GM19043 (cell line): ENCODE measurements around the gene ZC3H7B.

Source experiments
- ATAC-seq: cut with Tn5 transposase; IDR thresholded peaks from one replicate; pipeline ENCODE4 v1.9.1; 2021; ENCODE audit warnings: low read depth; ENCODE audit not compliant: unreplicated experiment

The ZC3H7B gene

DNA sequence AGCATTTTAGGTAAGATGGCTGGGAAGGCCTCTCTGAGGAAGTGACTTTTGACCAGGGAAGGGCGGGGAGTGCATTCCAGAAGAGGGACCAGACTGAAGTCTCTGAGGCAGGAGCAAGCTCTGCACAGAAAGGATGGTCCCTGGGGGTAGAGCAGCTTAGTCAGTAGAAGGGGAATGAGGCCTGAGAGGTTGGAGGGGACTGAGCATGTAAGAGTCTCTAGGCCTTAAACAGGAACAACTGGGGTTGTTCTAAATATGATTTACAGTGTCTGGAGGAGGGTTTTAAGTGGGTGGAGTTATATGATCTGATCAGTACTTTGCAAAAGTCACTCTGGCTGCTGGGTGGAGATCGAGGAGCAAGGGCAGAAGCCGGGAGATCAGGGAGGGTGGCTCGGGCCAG lies 48.8 kb downstream of the ZC3H7B start:
- ATAC-seq = no peak

DNA sequence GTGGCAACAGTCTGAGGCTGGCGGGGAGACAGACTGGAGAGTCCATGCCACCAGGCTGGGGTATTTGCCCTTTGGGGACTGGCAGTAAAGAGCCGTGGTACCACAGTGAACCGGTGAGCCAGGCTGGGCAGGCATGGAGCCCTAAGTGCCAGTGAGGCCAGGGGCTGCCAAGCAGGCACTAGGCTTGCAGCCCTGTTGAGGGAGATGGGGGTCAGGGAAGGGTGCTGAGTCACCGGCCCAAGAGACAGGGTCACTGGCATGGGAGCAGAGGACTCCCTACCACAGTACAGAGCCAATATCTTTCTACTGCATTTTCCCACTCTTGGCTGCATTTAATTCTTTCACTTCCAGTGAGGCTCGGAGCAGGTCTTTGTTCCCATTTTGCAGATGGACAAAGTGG lies 49.7 kb downstream of the ZC3H7B start:
- ATAC-seq = no peak

DNA sequence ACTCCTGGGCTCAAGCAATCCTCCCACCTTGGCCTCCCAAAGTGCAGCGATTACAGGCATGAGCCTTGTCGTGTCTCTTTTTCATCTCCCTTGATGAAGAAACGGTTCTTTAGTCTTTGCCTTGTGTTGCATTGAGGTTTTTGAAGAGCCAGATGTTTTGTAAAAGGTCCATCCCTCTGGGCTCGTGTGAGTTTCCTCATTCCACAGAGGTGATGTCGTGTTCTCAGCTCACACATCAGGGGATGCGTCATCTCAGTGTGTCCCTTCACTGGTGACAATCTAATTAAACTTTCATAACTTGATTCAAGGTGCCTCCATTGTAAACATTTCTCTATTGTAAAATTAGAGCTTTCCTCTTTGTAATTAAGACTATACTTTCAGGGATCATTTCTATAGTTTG lies 50.7 kb downstream of the ZC3H7B start:
- ATAC-seq = no peak

DNA sequence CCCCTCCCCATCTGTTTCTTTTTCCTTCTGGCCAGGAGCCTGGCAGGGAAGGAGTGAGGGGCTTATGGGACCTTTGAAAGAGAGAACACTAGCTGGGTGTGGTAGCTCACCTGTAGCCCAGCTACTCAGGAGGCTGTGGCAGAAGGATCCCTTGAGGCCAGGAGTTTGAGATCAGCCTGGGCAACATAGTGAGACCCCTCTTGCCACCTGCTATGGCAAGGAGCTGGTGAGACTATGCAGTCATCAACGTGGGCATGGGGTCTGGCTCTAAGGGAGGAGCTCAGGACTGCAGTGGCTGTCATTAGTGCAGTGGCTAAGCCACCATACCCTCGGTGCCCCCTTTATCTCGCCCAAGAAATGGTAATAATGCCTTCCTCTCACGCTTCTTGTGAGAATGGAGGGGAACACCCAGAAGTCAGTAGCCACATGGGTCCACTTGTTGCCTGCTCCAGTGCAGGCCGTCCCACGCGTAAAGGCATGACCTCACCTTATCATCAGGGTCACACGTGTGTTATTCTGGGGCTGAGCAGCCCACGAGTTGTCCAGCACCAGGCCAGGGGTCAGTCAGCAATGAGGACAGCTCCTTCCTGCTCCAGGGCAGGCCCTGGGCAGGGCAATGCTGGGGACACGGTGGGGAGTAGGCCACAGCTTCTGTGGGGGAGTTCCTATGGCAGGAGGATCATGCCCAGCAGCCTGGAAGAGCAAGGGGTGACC lies 52.7 kb downstream of the ZC3H7B start:
- ATAC-seq = no peak

GRCh38 chr22:41354979-41355378 lies 53.7 kb downstream of the ZC3H7B start:
- no peak for ATAC-seq

- no peak for ATAC-seq
These were observed 54.6 kb downstream of the ZC3H7B start for GRCh38 chr22:41355895-41356294.

- ATAC-seq = no peak
These were observed 55.2 kb downstream of the ZC3H7B start for GRCh38 chr22:41356430-41357028.

- ATAC-seq = no peak
These were observed 55.9 kb downstream of the ZC3H7B start for GRCh38 chr22:41357191-41357590.

- ATAC-seq = no peak
These were observed 57.6 kb downstream of the ZC3H7B start for GRCh38 chr22:41358927-41359326.

DNA sequence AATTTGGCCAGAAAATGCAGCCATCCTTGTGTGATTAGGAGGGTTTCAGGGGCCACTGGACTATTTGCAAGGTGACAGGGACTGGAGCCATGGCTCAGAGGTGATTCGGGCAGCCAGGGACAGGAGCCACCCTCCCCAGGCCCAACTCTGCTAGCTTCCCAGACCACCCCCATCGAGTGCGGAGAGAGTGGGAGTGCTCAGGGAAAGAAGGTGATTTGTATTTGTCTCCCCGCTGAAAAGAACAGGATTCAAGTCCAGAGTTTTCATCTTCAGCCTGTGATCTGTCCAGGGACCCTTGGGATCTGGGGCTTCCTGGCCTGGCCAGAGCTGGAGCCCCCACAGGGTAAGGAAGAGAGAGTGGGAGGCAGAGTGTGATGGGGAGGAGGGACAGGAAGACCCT lies 58.1 kb downstream of the ZC3H7B start:
- ATAC-seq = no peak

GRCh38 chr22:41360126-41360525 lies 58.8 kb downstream of the ZC3H7B start:
- ATAC-seq = no peak

GRCh38 chr22:41361716-41362310 lies 60.5 kb downstream of the ZC3H7B start:
- no peak for ATAC-seq

GRCh38 chr22:41362615-41363014 lies 61.3 kb downstream of the ZC3H7B start:
- no peak for ATAC-seq

DNA sequence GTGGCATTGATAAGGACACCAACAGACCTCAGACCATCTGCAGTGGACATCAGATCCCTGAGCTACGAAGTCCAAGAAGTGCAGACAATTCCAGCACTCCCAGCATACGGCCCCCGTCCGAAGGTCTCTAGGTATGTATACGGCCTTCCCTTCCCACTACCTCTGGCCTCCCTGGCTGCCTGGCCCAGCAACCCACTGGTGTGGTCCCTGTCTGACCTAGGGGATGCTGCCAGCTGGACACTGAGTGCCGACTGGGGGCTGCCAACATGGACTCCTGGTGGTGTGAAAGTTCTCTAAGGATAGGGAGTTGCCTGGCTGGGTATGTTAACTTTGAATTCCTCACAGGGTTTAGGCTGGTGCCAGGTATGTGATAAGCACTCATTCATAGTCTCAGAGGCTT lies 62.9 kb downstream of the ZC3H7B start:
- no peak for ATAC-seq

DNA sequence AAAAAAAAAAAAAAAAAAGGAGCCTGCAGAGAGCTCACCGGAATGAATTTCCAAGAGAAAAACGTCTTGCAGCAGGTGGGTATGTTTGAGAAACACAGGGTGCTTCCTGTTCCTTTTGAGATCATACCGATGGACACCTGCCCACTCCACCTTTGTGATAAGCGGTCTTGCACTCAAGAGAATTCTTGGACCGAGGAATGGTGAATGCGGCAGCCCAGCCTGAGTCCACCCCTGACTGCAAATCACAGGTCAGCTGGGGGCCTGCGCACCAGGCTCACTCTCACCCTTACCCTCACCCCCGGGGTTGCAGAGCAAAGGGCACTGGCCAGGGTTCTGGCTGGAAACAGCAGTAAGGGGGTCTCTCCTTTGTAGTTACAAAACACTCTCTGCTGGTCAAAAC lies 63.6 kb downstream of the ZC3H7B start:
- no peak for ATAC-seq

DNA sequence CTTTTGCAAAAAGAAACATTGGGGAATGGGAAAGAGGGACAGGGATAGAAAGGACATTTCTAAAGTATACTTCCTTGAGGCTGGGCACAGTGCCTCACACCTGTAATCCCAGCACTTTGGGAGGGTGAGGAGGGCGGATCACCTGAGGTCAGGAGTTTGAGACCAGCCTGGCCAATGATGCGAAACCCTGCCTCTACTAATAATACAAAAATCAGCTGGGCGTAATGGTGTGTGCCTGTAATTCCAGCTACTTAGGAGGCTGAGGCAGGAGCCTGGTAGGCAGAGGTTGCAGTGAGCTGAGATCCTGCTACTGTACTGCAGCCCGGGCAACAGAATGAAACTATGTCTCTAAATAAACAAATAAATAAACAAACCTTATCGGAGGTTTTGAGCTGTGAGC lies 64.1 kb downstream of the ZC3H7B start:
- ATAC-seq = no peak

- ATAC-seq = no peak
These were observed 65.2 kb downstream of the ZC3H7B start for GRCh38 chr22:41366323-41367029.

DNA sequence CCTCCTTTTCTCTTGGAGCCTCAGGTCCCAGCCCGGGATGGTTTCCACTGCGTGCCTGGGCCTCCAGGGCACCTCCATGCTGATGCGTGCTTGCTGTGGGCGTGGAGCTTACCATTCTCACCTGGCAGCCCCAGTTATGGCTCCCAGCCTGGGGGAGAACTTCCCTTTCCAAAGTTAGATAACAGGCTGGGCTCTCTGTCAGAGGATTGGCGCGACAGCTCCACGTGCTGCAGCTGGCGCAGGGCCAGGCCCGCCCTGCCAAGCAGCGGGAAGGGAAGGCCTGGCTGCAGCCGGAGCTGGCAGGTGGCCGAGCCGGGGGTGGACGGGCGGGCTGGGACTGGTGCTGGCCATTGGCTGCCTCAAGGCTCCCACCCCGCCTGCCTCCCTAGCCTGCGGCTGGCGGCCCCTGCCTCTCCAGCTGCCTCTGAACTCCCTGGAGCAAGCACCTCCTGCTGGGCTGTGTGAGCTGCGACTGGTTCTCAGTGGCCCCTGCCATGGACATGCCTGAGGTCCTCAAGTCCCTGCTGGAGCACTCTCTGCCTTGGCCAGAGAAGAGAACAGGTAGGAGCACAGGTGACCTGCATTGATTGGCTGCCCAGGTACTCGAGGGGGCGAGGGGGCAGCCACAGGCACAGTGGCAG lies 65.8 kb downstream of the ZC3H7B start:
- ATAC-seq = no peak

- ATAC-seq = no peak
These were observed 66.6 kb downstream of the ZC3H7B start for GRCh38 chr22:41367680-41368542.
